GM18502 (cell line): ENCODE data around the gene ERC1.

Source experiments
- ATAC-seq: cut with Tn5 transposase; IDR thresholded peaks from one replicate; pipeline ENCODE4 v1.9.1; 2021; ENCODE audit warnings: mild to moderate bottlenecking; ENCODE audit not compliant: unreplicated experiment, poor library complexity

The ERC1 gene

GRCh38 chr12:1515428-1515827 lies 524.4 kb downstream of the ERC1 start:
- no peak for ATAC-seq

- ATAC-seq = no peak
Observed at GRCh38 chr12:1517007-1517406, 526.0 kb downstream of the ERC1 start.

DNA sequence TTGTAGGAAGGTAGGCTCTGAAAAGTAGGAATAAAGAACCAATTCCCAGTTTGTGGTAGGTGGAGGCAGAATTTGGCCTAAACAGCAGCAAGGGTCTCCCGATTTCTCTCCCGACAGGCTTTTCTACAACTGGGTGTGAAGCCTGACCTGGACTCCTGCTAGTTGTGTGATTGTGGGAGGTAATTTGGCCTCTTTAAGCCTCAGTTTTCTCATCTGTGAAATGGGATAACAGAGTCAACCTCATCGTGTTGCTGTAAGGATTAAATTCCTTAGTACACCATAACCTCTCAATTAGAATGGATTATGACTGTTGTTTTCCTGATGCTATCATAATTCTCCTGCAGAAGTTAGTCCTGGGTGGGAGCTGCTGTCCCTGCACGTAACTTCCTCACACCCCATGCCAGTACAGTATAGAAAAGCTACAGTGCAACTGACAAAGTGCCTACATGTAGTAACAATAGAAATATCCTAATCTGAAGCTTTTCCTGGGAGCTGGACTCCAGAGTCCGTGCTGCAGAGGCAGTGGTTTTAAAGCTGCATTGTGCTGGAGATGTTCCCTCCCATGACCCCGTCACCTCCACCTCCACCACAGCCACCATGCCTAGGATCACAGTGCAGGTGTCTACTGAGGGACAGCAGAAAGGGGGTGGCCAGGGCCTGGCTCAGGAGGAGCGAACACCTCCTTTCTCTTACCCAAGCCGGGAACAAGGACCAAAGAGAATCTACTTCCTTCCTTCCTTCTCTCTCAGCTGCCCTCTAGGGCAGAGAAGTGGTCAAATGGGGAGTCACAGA lies 526.9 kb downstream of the ERC1 start:
- no peak for ATAC-seq

DNA sequence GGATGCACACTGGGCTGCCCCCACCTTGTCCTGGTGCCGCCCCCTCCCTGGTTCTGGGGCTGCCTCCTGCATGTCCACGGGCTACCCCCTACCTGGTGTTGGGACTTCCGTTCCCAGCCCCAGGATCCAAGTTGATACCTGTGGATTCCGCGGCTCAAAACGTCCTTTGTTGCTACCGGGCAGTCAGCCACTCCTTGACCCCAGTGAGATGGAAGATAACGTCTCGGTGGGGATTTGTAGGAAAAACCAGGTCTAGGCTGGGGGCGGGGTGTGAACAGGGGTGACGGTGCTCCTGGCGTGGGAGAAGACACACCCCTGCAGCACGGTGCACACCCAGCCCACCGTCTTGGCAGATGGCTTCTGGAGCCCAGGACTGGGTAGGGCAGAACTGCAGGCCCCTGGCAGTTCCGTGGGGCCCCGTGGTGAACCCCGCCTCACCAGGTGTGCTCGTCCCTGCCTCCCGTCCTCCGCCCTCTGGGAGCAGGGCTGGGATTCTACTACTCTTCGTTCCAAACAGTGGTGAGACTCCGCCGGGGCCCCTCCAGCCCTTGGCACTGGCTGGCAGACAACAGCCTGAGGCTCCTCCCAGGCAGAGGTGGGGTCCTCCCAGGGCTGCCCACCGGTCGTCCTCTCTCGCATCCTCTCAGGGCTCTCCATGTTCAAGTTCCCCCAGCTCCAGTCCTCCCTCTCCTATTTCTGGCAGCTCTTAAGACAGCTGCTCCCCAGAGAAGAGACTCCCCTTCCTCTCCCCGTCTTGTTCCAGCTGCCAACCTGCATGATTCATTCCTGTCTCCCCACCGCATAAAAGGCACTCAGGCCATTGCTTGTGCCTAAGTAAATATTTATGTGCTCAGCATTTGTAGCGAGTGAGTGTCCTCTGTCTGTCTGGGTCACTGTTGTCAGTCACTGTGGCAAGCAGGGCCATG lies 527.8 kb downstream of the ERC1 start:
- ATAC-seq = no peak

DNA sequence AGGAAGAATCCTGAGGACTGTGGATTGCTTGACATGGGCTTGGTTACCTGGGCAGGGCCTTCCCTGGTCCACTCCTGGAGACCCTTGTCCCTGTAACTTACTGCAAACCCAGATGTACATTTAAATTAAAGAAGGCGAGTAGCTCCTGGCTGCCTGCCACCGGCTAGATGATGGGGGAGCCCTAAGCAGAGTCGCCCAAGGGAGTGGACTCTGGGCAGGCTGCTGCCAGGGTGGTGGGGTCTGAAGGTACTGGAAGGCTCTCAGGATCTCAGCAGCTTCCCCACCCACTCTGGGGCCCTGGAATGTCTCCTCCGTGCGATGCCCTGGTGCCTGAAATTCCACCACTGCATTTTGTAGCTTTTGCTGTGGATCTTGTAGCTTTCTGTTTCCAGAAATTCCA lies 528.6 kb downstream of the ERC1 start:
- ATAC-seq = no peak

GRCh38 chr12:1523046-1523445 lies 532.0 kb downstream of the ERC1 start:
- ATAC-seq = no peak

DNA sequence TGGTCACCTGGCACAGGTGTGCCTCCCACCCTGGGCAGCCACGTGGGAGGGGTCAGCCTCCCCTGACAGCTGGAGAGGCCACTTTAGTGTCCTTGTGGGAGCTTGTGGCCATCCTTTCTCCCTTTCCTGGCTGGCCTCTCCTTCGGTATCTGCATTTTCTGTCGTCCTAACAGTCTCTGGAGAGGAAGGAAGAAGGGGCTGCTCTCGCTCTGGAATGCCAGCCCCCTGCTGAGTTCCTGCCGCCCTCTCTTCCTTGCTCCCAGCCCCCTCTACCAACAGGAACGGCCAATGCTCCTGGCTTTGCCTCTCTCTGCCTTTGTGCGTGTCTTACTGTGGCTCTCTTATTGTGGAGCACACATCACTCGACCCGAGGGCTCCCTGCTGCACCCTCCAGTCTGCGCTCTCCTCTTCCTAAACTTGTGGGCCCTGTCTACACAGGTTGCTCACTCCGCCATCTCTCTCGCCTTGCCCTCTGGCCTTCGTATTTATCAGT lies 532.6 kb downstream of the ERC1 start:
- ATAC-seq = no peak

GRCh38 chr12:1525858-1526257 lies 534.8 kb downstream of the ERC1 start:
- ATAC-seq = no peak

DNA sequence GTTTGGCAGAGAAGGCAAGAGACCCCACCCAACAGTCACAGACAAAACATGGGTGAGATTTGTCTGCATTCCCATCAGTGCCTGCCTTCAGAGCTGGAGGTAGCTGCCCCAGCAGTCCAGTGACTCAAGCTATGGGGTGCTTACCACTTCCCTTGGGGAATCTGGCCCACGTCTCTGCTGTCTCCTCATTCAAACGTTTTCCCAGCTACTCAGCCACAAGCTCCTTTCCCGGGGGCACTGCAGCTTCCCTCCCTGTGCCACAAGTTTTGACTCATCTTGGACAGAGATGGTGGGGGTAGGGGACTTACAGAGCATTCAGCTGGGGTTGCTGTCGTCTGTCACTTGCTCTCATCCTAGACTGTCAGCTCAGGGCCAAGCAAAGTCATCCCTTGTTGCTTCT lies 536.8 kb downstream of the ERC1 start:
- ATAC-seq = no peak

DNA sequence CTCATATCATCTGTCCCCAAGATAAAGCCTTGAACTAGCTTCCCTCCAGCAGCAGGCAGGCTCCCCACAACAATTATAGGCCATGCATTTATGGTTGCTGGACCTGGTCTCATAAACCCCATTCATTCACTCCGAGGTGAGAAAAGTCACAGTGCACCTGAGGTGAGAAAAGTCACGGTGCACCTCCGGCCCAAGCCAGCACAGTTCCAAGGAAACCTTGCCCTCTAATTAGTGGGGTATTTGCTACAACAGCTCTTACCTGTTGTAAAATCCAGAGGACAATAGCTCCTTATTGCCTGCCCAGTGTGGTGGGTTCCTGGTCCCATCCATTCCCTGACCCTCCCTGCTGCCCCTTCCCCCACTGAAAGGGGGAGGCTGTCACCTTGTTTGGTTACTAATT lies 537.8 kb downstream of the ERC1 start:
- ATAC-seq = no peak

GRCh38 chr12:1529228-1529861 lies 538.3 kb downstream of the ERC1 start:
- no peak for ATAC-seq

DNA sequence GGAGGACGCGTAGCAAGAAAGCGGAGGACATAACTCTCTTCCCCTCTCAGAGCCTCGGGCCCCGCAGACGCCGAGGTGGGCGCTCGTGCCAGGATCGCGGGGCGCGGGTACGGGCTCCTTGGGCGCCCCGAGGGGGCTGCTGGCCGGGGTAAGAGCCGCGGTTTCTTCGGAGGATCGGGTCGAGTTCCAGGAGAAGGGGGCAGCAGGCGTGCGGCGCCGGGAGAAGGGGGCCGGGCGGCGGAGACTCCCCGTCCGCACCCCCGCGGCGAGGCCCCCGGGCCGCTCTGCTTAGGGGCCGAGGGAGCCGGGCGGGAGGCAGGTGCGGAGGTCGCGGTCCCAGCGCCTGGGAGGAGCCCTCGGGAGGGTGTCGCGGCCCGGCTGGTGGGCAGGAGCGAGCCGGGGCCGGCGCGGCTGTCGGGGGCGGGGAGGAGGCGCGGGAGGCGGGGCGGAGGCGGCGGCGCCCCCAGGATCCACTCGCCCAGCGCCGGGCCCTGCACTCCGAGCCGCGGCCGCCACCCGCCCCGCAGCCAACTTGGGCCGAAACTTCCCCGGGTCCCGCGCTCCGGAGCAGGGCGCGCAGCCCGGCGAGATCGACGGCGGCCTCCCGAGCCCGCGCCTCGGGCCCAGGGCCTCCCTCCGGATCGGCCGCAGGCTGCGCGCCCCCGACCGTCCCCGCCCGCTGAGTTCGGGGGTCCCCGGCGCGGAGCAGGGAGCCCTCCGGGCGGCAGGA lies 539.0 kb downstream of the ERC1 start:
- no peak for ATAC-seq

- no peak for ATAC-seq
Observed at GRCh38 chr12:1530592-1531152, 539.6 kb downstream of the ERC1 start.

- no peak for ATAC-seq
Observed at GRCh38 chr12:1531153-1531653, 540.2 kb downstream of the ERC1 start.

DNA sequence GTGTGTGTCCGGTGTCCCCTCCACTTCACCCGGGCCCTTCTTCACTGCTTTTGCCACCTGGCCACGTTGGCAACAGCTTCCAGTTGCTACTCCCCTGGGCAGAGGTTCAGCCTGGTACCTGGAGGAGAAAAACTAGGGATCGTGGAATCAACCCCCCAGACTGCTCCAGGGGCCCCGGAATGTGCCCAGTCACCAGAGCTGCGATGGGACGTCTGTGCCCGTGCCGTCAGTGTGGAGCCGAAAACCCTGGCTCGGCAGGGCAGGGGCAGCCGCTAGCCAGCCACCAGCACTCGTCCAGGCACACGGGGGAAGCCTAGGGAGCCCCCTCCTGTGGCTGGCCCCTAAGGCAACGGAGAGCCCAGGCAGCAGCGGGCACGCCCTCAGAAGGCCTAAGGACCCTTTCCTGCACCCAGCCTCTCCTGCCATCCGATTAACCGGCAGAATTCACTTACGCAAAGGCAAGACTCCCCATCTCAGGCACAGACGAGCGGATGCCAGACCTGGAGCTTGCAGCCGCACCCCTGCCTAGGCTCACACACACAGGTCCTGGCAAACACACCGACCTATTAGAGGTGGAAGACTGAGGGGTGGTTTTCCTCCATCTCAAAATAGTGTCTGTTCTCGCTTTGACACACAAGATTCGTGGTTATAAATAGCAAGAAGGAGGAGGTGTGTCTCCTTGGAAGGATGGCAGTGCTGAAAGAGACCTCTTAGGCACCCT lies 540.8 kb downstream of the ERC1 start:
- no peak for ATAC-seq

DNA sequence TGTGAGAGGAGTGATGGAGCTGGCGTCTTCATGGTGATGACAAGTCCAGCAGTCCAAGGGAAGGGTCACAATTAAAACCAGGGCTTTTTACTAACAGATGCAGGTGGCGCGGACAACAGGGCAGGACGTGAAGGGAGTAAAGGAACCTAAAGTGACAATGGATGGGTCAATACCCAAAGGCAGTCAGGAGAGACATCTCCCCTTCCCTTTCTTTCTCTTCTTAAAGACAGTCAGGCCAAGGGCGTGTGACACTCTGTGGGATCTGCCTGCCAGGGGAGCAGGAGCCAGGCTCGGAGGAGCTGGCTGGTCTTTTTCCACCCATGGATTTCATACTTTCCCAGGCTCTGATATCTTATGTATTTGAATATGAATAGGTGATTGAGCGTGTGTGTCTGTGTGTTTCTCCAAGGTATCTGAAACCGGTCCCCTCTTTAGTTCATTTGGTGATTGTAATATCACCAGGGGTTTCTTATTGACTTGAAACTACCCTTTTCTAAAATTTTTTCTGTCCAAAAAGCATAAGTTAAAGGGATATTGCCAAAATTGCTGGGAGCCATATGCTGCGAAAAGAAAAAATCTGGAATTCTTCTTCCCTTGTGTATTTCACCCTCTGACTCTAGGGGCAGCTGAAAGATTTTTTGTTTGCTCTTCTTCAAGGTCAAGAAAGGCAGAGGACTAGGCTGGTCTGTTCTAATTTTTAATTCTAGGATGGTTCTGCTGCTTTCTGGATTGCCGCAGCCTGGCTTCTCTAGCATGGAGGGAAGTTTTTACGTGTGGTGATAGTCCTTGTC lies 541.5 kb downstream of the ERC1 start:
- ATAC-seq = no peak

GRCh38 chr12:1533205-1533601 lies 542.2 kb downstream of the ERC1 start:
- peak; percentile 12 for ATAC-seq

GRCh38 chr12:1533602-1534304 lies 542.7 kb downstream of the ERC1 start:
- ATAC-seq = peak; percentile 50
